ENCODE measurements around the gene NAT10. TPM values are rescaled to one million over a fixed set of nuclear protein-coding genes. Genes with fewer than 3 reads are reported as not detected.

The NAT10 gene
- polyA plus RNA-seq, 1 experiment = 35.0 TPM

DNA sequence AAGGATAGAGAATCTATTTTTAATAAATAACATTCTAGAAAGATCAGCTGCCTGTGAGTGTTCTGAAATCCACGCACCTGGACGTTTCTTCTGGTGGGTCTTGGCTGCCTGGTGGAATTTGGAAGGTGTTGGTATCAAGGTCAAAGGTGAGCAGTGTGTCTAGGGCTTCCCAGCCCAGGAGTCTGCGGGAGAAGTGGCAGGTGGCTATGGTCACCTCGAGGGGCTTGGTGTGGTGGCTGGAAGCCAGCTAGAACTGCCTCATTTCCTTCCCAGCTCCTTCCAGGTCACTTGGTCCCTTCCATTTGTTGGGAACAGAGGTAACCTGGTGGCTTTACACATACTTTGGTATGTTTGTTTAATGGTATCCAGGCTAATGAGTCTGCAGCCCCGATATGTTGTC lies 41.4 kb downstream of the NAT10 start:
- H3K27me3 ChIP-seq (ENCODE audit: control insufficient read depth, insufficient read depth, low read length) = no peaks in the 10 kb centered on the region
- H3K36me3 ChIP-seq (ENCODE audit: control insufficient read depth, insufficient read depth, low read length) = peaks cover 20% of the 10 kb centered on the region
- DNase-seq (ENCODE audit: low read depth) = no peak
- ChIA-PET CTCF (no interaction called here), POLR2A (no interaction called here)
- H3K4me3 ChIP-seq (ENCODE audit: low read depth, low read length) = no peak overlapping the region
- TF ChIP-seq, protein P1, sequence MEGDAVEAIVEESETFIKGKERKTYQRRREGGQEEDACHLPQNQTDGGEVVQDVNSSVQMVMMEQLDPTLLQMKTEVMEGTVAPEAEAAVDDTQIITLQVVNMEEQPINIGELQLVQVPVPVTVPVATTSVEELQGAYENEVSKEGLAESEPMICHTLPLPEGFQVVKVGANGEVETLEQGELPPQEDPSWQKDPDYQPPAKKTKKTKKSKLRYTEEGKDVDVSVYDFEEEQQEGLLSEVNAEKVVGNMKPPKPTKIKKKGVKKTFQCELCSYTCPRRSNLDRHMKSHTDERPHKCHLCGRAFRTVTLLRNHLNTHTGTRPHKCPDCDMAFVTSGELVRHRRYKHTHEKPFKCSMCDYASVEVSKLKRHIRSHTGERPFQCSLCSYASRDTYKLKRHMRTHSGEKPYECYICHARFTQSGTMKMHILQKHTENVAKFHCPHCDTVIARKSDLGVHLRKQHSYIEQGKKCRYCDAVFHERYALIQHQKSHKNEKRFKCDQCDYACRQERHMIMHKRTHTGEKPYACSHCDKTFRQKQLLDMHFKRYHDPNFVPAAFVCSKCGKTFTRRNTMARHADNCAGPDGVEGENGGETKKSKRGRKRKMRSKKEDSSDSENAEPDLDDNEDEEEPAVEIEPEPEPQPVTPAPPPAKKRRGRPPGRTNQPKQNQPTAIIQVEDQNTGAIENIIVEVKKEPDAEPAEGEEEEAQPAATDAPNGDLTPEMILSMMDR (IDR thresholded peaks at IDR 0.05; ENCODE audit: insufficient read depth, low read depth, low read length) = no peak

DNA sequence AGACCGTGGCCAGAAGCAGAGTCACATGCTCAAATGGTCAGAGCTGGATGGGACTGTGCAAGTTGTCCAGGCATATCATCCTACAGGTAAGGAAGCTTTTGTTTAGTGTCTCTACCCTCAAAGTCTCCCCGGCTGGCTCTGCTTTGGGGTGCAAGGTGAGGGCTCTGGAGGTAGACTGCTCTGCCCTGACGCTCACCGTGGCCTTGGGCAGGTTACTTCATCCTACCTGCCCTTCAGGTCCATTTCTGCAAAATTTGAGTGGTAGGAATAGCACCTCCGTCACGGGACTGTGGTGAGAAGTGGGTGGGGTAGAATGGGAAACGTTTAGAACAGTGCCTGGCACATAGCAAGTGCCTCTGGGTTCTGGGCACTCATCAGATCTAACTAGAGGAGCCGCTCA lies 42.2 kb downstream of the NAT10 start:
- POLR2A ChIA-PET = no interaction called here
- CTCF ChIA-PET = interaction anchor here (1.3 kb wide), 1 partner anchor 27 kb away, joined by 3 read pairs; no protein-coding TSS in a partner anchor
- H3K27me3 ChIP-seq (ENCODE audit: control insufficient read depth, insufficient read depth, low read length) = no peaks in the 10 kb centered on the region
- no peak overlapping the region for H3K4me3 ChIP-seq (ENCODE audit: low read depth, low read length)
- DNase-seq (ENCODE audit: low read depth) = no peak
- TF ChIP-seq, protein P1 (IDR thresholded peaks at IDR 0.05; ENCODE audit: insufficient read depth, low read depth, low read length) = no peak
- H3K36me3 ChIP-seq (ENCODE audit: control insufficient read depth, insufficient read depth, low read length) = peaks cover 19% of the 10 kb centered on the region

DNA sequence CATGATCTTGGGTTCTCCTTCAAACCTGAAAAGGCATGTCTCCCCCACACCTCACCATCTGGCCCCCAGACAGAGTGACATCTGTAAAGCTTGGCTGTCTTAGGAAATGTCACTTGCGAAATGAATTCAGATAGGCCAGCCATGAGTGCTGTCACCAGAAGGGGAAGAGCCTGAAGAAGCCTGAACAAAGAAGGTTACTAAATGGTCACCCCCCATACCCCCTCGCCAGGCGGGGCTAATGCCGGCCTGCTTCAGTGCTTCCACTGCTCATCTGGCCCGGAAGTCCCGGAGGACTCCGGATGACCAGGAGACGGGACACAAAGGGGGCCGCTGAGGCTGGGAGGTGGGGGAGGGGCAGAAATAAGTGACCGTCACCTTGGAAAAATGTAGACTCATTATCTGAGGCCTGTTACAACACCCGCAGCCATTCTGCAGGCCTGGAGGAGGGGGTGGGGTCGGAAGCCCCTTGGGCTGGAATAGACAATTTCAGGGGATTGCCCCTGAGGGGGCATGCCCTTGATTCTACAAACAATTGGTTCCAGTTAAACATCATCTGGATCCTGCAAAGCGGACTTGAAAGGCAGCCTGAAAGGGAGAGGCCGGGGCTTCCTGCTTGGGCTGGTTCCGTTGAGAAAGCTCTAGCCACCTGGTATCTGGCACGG lies 43.2 kb downstream of the NAT10 start:
- H3K36me3 ChIP-seq (ENCODE audit: control insufficient read depth, insufficient read depth, low read length) = peaks cover 15% of the 10 kb centered on the region
- TF ChIP-seq, protein P1 (IDR thresholded peaks at IDR 0.05; ENCODE audit: insufficient read depth, low read depth, low read length) = no peak
- H3K4me3 ChIP-seq (ENCODE audit: low read depth, low read length) = no peak overlapping the region
- H3K27me3 ChIP-seq (ENCODE audit: control insufficient read depth, insufficient read depth, low read length) = no peaks in the 10 kb centered on the region
- no peak for DNase-seq (ENCODE audit: low read depth)
- ChIA-PET CTCF (interaction anchor here (1.0 to 1.3 kb wide), 2 partner anchors 11 to 26 kb away, joined by 3 read pairs; no protein-coding TSS in a partner anchor), POLR2A (no interaction called here)

DNA sequence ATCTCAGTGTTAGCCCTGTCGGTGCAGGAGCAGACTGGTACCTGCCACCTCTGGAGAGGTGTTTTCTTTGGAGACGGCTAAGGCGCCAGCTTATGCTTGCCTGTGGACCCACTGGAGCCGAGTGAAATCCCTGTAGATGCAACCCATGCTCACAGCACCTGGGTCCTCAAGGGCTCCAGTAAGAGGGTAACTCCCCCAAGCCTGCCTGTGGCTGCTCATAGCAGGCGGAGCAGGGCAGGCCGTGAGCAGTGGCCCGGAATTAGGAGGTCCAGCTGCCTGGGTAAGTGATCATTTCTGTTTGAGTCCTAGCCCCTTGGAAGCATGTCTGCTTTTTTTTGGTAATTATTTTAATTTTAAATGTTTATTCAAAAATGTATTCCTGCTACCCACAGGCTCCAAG lies 43.8 kb downstream of the NAT10 start:
- no peak overlapping the region for H3K4me3 ChIP-seq (ENCODE audit: low read depth, low read length)
- ChIA-PET CTCF (interaction anchor here (0.6 to 2.6 kb wide), 6 partner anchors 12 to 209 kb away, joined by 3 to 11 read pairs (median 3); partner anchors contain the start of gene ABTB2), POLR2A (no interaction called here)
- H3K36me3 ChIP-seq (ENCODE audit: control insufficient read depth, insufficient read depth, low read length) = peaks cover 15% of the 10 kb centered on the region
- TF ChIP-seq, protein P1 (IDR thresholded peaks at IDR 0.05; ENCODE audit: insufficient read depth, low read depth, low read length) = no peak
- no peaks in the 10 kb centered on the region for H3K27me3 ChIP-seq (ENCODE audit: control insufficient read depth, insufficient read depth, low read length)
- DNase-seq (ENCODE audit: low read depth) = no peak

DNA sequence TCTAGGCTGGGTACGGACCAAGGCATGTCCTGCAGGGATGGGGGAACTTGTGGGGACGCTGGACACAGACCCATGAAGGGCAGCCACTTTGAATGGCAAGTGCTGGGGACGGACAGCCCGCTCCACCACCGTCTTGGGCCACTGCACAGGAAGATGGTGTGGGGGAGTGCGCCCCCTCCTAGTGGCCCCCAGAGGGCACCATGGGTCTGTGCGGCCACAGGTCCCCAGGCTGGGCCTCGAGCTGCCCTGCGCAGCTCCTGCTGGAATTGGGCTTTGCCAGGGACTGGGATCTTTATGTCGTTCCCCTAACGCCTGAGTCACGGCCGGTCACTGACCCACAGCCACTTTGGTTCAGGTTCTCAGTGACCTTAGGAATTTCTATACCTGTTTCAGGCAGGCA lies 44.4 kb downstream of the NAT10 start:
- POLR2A ChIA-PET = no interaction called here
- Histone ChIP-seq H3K36me3 (ENCODE audit: control insufficient read depth, insufficient read depth, low read length) (peaks cover 14% of the 10 kb centered on the region), H3K27me3 (ENCODE audit: control insufficient read depth, insufficient read depth, low read length) (no peaks in the 10 kb centered on the region), H3K4me3 (ENCODE audit: low read depth, low read length) (no peak overlapping the region)
- CTCF ChIA-PET = interaction anchor here (0.6 to 2.6 kb wide), 8 partner anchors 9 to 208 kb away, joined by 3 to 11 read pairs (median 3); partner anchors contain the start of gene ABTB2
- TF ChIP-seq, protein P1 (IDR thresholded peaks at IDR 0.05; ENCODE audit: insufficient read depth, low read depth, low read length) = peak; percentile 57
- no peak for DNase-seq (ENCODE audit: low read depth)

Measured in BJ (cell line).